Measurements from ENCODE around the gene CD109.
"Not testable (repeated sequence)": the region's sequence is repeated elsewhere in the genome, so short reads cannot be mapped to it uniquely, and the experiment has no call there.

Gene CD109

DNA sequence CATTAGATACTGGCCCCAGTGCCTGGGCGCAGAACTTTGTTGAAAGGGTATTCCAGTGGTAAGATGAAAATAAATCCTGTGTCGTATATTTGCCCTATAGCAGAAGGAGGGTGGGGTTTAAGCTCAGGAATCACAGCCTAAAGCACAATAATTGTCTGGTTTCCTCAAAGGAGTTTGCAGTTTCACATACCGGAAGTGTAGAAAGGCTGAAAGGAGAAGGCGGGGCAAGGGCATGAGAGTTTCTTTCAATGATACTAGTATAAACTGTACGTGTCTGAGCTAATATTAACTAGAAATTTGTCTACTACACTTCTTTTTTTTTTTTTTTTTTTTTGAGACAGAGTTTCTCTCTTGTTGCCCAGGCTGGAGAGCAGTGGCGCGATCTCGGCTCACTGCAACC, 29.2 kb downstream of the CD109 start:
- in situ Hi-C loops (cut with MboI; ENCODE audit: low sequenced_read_pairs) = loop anchor here (25.0 kb wide), 1 partner anchor 1487 kb away; the partner anchor contains the start of gene COL12A1
- peak; percentile 50 to 61 for DNase-seq (ENCODE audit: low spot score in 2 of 2)
- not testable (repeated sequence) for H3K9me3 ChIP-seq; H3K27me3 ChIP-seq (ENCODE audit: low read depth); H3K4me1 ChIP-seq; H3K4me3 ChIP-seq; H3K36me3 ChIP-seq (replicated peaks)

DNA sequence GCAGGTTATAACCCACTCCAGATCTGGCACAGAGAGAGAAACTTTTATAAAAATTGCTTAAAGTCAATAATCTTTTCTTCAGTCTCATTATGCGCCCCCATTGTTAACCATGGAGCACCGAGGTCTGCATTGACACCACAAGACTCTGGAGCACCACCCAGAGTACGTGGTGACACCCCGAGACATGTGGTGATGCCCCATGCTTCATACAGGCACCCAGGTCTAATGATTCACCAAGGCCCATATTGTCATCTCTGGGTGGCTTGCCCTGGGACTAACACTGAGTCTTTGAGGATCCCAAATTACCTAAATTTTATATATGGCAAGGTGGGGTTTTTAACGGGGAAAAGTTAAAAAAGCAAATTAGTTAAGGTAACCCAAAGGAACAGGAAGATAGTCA, 31.1 kb downstream of the CD109 start:
- Histone ChIP-seq H3K9me3 (no peaks in the 10 kb centered on the region), H3K4me1 (no peaks in the 10 kb centered on the region), H3K4me3 (no peak overlapping the region), H3K27me3 (ENCODE audit: low read depth) (no peaks in the 10 kb centered on the region), H3K36me3 (replicated peaks) (no peaks in the 10 kb centered on the region)
- in situ Hi-C loops (cut with MboI; ENCODE audit: low sequenced_read_pairs) = loop anchor here (25.0 kb wide), 1 partner anchor 1485 kb away; the partner anchor contains the start of gene COL12A1
- DNase-seq (ENCODE audit: low spot score in 2 of 2) = no peak

DNA sequence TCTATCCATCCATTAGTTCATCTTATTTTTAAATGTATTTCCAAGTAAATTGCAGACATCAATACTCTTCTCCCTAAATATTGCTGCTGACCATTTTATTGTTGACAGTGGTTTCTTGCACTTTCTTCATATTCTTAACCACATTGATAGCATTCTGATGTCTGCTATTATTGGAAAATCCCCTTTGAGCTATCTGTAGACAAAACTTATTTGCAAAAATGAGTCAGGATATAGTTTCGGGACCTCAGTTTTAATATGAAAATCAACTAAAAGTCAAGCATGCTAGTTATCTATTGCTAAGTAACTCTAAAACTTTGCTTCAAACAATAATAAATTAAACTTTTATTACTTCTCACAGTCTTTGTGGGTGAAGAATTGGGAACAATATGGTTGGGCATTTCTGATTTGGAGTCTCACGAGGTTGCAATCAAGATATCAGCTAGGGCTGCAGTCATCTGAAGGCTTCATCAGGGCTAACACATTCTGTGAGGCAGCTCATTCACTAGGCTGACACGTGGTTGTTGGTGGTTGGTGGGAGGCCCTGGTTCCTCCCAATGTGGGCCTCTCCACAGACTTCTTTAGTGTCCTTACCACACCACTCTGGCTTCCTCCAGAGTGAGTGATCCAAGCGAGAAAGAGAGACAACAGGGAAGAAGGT, 32.7 kb downstream of the CD109 start:
- H3K27me3 ChIP-seq (ENCODE audit: low read depth) = no peaks in the 10 kb centered on the region
- H3K4me3 ChIP-seq = no peak overlapping the region
- no peaks in the 10 kb centered on the region for H3K9me3 ChIP-seq
- no peaks in the 10 kb centered on the region for H3K36me3 ChIP-seq (replicated peaks)
- in situ Hi-C loops (cut with MboI; ENCODE audit: low sequenced_read_pairs) = loop anchor here (25.0 kb wide), 1 partner anchor 1484 kb away; the partner anchor contains the start of gene COL12A1
- no peaks in the 10 kb centered on the region for H3K4me1 ChIP-seq
- DNase-seq (ENCODE audit: low spot score in 2 of 2) = no peak

DNA sequence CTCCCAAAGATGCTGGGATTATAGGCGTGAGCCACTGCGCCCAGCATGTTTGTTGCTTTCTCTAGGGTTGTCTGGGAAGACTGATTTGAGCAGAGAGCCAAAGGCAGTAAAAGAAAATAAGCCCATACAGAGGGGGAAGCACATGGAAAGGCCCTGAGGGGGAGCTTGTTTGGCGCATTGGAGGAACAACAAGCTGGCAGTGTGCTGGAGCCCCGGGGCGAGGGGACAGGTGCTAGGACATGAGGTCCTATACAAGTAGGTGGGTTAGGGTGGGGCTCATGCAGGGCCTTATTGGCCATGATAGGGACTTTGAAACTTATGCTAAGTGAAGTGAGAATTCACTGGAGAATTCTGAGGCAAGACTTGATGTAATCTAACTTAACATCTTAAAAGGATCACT, 35.3 kb downstream of the CD109 start:
- Histone ChIP-seq H3K4me3 (no peak overlapping the region), H3K27me3 (ENCODE audit: low read depth) (no peaks in the 10 kb centered on the region), H3K4me1 (no peaks in the 10 kb centered on the region), H3K9me3 (no peaks in the 10 kb centered on the region), H3K36me3 (replicated peaks) (no peaks in the 10 kb centered on the region)
- in situ Hi-C loops (cut with MboI; ENCODE audit: low sequenced_read_pairs) = loop anchor here (25.0 kb wide), 1 partner anchor 1481 kb away; the partner anchor contains the start of gene COL12A1
- DNase-seq (ENCODE audit: low spot score in 2 of 2) = no peak

DNA sequence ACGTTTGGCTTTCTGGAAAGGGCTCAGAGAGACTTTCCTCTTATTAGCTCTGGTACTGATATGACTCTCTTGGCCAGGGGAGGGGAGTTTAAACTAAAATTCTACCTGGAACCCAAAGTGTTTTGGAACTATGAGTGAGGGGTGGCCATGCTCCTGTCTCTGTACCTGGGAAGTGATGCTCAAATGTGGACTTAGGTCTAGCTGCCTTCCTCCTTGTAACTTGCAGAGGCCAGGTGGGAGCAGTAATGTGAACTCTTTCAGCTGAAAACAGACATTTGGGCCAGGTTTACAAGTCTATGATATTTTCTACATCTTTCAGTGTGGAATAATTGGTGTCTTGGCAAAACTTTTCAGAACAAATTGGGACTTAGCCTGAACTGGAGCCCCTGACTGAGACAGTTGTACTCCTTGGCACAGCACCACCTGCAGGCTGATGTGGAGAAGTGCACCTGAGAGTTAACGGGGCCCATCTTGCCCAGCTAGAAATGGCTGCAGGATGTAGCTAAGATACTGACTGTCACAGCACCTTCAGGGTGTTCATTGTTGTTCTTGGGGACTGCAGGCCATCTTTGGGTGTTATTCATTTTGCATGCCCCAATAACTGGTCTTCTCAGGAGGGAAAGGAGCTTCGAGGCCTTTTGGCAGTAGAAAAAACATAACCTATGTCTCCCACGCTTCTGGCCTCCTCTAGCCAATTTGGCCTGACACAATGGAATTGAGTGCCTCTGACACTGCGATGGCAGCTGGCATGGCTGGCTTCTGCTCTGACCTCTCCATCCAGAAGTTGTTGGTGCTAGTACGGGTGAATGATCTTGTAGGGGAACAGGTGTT, 37.1 kb downstream of the CD109 start:
- DNase-seq (ENCODE audit: low spot score in 2 of 2) = peak; percentile 34 to 81
- in situ Hi-C loops (cut with MboI; ENCODE audit: low sequenced_read_pairs) = loop anchor here (25.0 kb wide), 1 partner anchor 1479 kb away; the partner anchor contains the start of gene COL12A1
- no peaks in the 10 kb centered on the region for H3K27me3 ChIP-seq (ENCODE audit: low read depth)

DNA sequence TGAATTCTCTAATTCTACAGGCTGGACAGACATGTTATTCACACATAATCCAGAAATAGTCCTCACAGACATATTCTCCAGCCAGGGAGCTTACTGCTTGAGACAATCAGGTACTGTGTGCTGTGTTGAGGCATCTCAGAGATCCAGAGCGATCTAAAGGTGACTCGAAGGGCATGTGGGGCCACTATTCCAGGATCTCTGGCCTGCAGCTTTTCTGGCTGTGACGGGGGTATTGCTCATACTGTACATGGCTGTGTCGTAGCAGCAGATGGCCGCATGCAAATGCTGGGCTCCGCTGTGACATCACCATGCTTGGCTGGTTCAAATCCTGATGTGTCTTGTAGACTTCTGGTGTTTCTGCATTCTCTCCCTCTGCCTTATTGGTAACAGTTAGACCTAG, 37.8 kb downstream of the CD109 start:
- DNase-seq (ENCODE audit: low spot score in 2 of 2) = no peak
- in situ Hi-C loops (cut with MboI; ENCODE audit: low sequenced_read_pairs) = loop anchor here (25.0 kb wide), 1 partner anchor 1479 kb away; the partner anchor contains the start of gene COL12A1
- H3K4me3 ChIP-seq = no peak overlapping the region
- no peaks in the 10 kb centered on the region for H3K36me3 ChIP-seq (replicated peaks)
- H3K4me1 ChIP-seq = no peaks in the 10 kb centered on the region
- H3K27me3 ChIP-seq (ENCODE audit: low read depth) = no peaks in the 10 kb centered on the region
- no peaks in the 10 kb centered on the region for H3K9me3 ChIP-seq

More for the DNA sequence above, 37.1 kb downstream of the CD109 start:
- Histone ChIP-seq H3K36me3 (replicated peaks) (no peaks in the 10 kb centered on the region), H3K9me3 (no peaks in the 10 kb centered on the region), H3K4me1 (no peaks in the 10 kb centered on the region), H3K4me3 (no peak overlapping the region)

DNA sequence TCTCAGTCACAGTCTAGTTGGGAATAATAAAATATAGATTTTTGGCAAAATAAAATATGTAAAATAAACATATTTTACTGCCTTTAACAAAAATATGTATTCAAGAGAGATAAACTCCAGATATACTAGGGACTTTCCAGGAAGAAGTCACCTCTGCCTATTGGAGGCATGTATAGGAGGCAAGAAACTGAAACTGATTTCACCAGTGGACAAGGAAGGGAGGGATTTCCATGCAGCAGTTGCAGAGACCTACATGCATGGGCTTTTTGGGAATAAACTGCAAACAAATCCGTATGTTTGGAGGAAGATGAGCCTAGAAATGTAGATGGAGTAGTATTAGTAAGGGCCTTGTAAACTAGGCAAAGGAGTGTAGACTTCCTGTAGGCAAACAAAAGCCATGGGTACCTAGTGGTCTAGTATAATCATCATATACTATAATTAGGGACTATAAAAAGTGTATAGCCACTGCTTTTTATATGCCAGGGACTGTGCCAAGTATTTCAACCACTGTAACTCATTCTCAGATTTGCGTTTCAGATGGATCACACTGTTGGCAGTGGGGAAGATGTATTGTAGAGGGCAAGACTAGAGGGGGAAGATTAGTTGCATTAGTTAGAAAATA, 38.9 kb downstream of the CD109 start:
- no peak overlapping the region for H3K4me3 ChIP-seq
- H3K4me1 ChIP-seq = no peaks in the 10 kb centered on the region
- in situ Hi-C loops (cut with MboI; ENCODE audit: low sequenced_read_pairs) = loop anchor here (25.0 kb wide), 1 partner anchor 1477 kb away; the partner anchor contains the start of gene COL12A1
- no peaks in the 10 kb centered on the region for H3K36me3 ChIP-seq (replicated peaks)
- no peaks in the 10 kb centered on the region for H3K27me3 ChIP-seq (ENCODE audit: low read depth)
- DNase-seq (ENCODE audit: low spot score in 2 of 2) = no peak
- no peaks in the 10 kb centered on the region for H3K9me3 ChIP-seq

DNA sequence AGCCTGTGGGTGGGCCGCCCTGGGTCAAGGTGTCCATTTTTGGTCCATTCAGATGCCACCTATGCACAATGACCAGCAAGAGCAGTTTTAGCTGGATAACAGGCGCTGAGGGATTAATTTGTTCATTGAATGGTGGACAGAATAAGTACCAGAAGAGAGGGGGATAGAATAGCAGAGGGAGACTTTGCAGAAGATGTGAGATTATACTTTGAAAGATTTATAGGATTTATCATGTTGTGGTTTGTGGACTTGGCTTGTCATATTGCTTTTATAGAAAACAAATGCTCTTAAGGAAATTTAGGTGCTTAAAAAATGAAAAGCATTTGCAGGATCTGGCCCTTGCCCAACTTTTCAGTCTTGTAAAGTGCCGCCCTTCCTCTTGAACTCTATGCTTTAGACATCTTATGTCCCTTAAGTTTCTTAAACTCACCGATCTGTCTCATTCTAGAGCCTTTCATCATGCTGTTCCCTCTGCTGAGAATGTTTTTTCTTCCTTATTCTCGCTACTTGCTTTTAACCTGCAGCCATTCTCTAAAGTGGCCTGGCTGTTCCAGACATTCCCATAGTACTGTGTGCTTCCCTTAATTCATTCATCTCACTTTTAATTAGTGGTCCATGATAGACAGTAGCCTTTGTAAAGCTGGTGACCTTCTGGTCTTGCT, 42.5 kb downstream of the CD109 start:
- no peaks in the 10 kb centered on the region for H3K9me3 ChIP-seq
- H3K27me3 ChIP-seq (ENCODE audit: low read depth) = no peaks in the 10 kb centered on the region
- DNase-seq (ENCODE audit: low spot score in 2 of 2) = no peak
- in situ Hi-C loops (cut with MboI; ENCODE audit: low sequenced_read_pairs) = loop anchor here (25.0 kb wide), 1 partner anchor 1474 kb away; the partner anchor contains the start of gene COL12A1
- no peaks in the 10 kb centered on the region for H3K4me1 ChIP-seq
- H3K4me3 ChIP-seq = no peak overlapping the region
- H3K36me3 ChIP-seq (replicated peaks) = no peaks in the 10 kb centered on the region

DNA sequence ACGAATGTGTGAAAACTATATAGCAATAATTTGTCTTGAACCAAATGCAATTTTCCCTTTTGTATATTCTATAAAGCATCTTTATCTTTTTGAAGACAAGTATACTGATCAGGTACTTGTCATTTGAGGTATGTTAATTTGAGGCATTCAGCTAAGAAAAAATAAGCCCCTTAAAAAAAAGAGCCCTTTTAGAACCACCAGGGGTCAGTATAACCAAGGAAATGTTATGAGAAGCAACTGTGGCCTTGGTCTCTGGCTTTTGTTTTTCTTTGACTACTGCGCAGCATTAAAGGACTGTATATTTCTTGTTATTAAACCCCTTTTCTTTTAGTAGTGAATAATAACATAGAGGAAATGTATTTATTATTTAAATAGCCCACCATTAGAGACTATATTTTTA, 43.1 kb downstream of the CD109 start:
- Histone ChIP-seq H3K9me3 (no peaks in the 10 kb centered on the region), H3K4me3 (no peak overlapping the region), H3K36me3 (replicated peaks) (no peaks in the 10 kb centered on the region), H3K4me1 (no peaks in the 10 kb centered on the region), H3K27me3 (ENCODE audit: low read depth) (no peaks in the 10 kb centered on the region)
- in situ Hi-C loops (cut with MboI; ENCODE audit: low sequenced_read_pairs) = loop anchor here (25.0 kb wide), 1 partner anchor 1473 kb away; the partner anchor contains the start of gene COL12A1
- peak; percentile 11 to 79 for DNase-seq (ENCODE audit: low spot score in 2 of 2)

DNA sequence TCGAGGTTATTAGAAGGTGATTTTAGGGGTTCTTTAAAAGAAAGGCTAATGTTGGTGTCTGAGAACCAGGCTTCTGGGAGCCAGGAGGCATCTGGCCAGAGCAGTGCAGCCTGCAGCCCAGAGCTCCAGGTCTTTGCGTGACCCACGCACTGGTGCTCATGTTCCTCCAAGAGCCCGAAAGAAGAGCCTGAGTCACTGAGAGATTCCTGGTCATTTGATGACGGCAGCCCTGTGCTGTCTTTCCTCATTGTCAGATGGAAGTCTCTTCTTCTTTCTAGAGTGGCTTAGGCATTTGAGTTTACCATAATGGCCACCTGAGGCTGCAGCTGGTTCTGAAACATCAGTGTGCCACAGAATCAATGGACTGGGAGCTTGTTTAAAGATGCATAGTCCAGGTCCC, 46.4 kb downstream of the CD109 start:
- no peaks in the 10 kb centered on the region for H3K27me3 ChIP-seq (ENCODE audit: low read depth)
- in situ Hi-C loops (cut with MboI; ENCODE audit: low sequenced_read_pairs) = loop anchor here (25.0 kb wide), 1 partner anchor 1470 kb away; the partner anchor contains the start of gene COL12A1
- no peaks in the 10 kb centered on the region for H3K36me3 ChIP-seq (replicated peaks)
- DNase-seq (ENCODE audit: low spot score in 2 of 2) = no peak
- no peaks in the 10 kb centered on the region for H3K4me1 ChIP-seq
- H3K4me3 ChIP-seq = no peak overlapping the region
- H3K9me3 ChIP-seq = no peaks in the 10 kb centered on the region

DNA sequence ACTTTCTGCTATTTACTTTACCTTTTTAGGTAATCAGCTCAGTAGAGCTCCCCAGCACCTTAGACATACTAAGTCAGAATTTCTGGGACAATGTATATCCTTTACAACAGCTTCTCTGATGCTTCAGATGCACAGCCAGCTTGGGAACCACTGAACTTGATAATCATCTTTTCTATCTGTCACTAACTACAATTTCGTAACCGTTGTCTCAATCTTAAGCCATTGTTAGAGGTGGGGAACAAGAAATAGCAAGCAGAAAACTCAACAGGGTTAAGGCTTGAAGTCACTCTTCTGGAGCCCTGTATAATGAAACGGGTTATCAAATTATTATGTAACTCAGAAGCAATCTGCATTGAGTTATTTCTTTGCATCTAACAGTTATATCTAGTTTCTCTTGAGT, 47.1 kb downstream of the CD109 start:
- Histone ChIP-seq H3K4me1 (no peaks in the 10 kb centered on the region), H3K4me3 (no peak overlapping the region), H3K36me3 (replicated peaks) (no peaks in the 10 kb centered on the region), H3K27me3 (ENCODE audit: low read depth) (no peaks in the 10 kb centered on the region), H3K9me3 (no peaks in the 10 kb centered on the region)
- in situ Hi-C loops (cut with MboI; ENCODE audit: low sequenced_read_pairs) = loop anchor here (25.0 kb wide), 1 partner anchor 1469 kb away; the partner anchor contains the start of gene COL12A1
- DNase-seq (ENCODE audit: low spot score in 2 of 2) = no peak

DNA sequence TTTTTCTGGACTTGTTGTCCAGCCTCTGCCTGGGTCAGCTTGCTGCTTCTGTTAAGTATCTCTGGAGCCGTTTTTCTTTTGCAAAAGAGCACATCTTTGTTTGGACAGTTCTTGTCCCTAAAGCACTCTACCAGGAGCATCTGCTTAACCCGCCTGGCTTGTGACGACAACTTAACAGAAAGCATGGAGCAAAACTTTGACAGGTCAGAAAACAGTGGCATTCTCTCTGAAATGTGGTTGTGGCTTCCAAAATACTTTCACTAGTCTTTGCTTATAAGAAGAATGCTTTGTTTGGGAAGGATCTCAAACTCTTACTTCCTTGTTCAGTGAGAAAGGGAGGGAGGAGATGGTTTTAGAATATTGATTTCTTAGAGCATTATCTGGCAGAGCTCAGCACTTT, 47.6 kb downstream of the CD109 start:
- in situ Hi-C loops (cut with MboI; ENCODE audit: low sequenced_read_pairs) = loop anchor here (25.0 kb wide), 1 partner anchor 1469 kb away; the partner anchor contains the start of gene COL12A1
- Histone ChIP-seq H3K36me3 (replicated peaks) (no peaks in the 10 kb centered on the region), H3K9me3 (no peaks in the 10 kb centered on the region), H3K27me3 (ENCODE audit: low read depth) (no peaks in the 10 kb centered on the region), H3K4me1 (no peaks in the 10 kb centered on the region), H3K4me3 (no peak overlapping the region)
- DNase-seq (ENCODE audit: low spot score in 2 of 2) = no peak

DNA sequence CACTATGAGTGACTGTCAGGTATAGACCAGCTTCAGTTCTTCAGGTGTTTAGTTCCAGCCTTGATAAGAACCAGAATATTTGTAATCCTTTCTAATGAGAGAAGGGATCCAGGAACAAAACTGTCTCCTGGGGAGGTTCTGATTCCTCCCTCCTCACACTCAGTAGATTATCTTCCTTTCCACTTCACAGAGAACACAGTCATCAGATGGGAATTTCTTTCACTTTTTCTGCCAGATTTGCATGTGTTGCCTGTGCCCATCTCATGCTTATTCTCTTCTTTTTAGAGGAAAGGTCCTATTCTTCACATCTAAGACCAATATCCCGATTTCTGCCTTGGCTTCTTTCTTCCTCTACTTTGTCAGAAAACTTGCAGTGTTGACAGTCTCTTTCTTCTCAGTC, 50.8 kb downstream of the CD109 start:
- in situ Hi-C loops (cut with MboI; ENCODE audit: low sequenced_read_pairs) = loop anchor here (25.0 kb wide), 1 partner anchor 1466 kb away; the partner anchor contains the start of gene COL12A1
- Histone ChIP-seq H3K27me3 (ENCODE audit: low read depth) (no peaks in the 10 kb centered on the region), H3K36me3 (replicated peaks) (no peaks in the 10 kb centered on the region), H3K4me3 (no peak overlapping the region), H3K9me3 (no peaks in the 10 kb centered on the region), H3K4me1 (no peaks in the 10 kb centered on the region)
- DNase-seq (ENCODE audit: low spot score in 2 of 2) = no peak

All from HAP-1 (cell line).